Retinal pigment epithelial cell (primary cell): ENCODE data around the gene GHR.
"Not testable (repeated sequence)": the region's sequence is repeated elsewhere in the genome, so short reads cannot be mapped to it uniquely, and the experiment has no call there.

Experiments
- DNase-seq: peaks from one replicate; pipeline ENCODE4 v3.0.0-alpha.2; 2010; ENCODE audit warnings: low read depth
- H3K4me3 ChIP-seq: 2 replicates; pipeline ENCODE4 v1.5.1; 2011; ENCODE audit warnings: mild to moderate bottlenecking, low read length, control low read depth, moderate library complexity
- TF ChIP-seq, protein P1 (sequence below): conservative IDR thresholded peaks from 2 replicates; pipeline ENCODE4 v1.5.1; 2011; ENCODE audit warnings: low read depth, low read length, control low read depth, inconsistent platforms

The GHR gene

DNA sequence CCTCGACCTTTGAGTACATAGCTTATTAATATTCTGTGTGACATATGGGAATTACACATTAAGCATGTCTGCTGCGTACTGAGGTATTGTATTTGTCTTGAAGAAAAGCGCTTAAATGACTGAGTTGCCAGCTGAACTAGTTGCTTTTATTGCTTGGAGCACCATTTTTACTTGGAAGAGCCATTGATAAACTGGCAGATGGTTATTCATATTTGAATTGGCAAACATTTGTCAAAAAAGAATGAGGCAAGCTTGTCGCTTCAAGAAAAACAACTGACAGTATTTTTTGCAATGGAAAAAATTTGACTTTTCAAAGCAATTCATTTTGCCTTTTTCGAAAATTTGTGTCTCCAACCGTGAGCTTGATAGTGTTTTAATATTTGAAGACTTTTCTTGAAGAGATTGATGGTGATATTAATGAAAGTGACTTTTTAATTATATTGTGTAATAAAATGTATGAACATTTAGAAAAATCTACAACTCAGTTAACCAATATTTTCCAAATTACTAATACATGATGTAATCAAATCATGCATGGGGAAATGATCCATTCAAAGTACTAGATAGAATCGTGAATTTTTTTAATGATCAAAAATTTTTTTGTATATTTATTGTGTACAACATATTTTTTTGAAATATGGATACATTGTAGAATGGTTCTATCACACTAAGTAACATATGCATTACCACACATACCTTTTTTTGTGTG lies 278.3 kb downstream of the GHR start:
- TF ChIP-seq, protein P1, sequence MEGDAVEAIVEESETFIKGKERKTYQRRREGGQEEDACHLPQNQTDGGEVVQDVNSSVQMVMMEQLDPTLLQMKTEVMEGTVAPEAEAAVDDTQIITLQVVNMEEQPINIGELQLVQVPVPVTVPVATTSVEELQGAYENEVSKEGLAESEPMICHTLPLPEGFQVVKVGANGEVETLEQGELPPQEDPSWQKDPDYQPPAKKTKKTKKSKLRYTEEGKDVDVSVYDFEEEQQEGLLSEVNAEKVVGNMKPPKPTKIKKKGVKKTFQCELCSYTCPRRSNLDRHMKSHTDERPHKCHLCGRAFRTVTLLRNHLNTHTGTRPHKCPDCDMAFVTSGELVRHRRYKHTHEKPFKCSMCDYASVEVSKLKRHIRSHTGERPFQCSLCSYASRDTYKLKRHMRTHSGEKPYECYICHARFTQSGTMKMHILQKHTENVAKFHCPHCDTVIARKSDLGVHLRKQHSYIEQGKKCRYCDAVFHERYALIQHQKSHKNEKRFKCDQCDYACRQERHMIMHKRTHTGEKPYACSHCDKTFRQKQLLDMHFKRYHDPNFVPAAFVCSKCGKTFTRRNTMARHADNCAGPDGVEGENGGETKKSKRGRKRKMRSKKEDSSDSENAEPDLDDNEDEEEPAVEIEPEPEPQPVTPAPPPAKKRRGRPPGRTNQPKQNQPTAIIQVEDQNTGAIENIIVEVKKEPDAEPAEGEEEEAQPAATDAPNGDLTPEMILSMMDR = no peak
- no peak overlapping the region for H3K4me3 ChIP-seq
- DNase-seq = no peak

DNA sequence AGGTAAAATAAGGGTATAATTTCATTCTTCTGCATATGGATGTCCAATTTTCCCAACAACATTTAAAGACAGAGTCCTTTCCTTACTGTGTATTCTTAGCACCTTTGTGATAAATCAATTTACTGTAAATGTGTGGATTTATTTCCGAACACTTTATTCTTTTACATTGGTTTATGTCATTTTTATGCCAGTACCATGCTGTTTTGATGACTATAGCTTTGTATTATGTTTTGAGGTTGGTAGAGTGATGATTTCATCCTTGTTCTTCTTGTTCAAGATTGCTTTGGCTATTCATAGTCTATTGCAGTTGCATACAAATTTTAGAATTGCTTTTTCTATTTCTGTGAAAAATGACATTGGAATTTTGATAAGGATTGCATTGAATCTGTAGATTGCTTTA lies 280.0 kb downstream of the GHR start:
- H3K4me3 ChIP-seq = no peak overlapping the region
- TF ChIP-seq, protein P1 = no peak

DNA sequence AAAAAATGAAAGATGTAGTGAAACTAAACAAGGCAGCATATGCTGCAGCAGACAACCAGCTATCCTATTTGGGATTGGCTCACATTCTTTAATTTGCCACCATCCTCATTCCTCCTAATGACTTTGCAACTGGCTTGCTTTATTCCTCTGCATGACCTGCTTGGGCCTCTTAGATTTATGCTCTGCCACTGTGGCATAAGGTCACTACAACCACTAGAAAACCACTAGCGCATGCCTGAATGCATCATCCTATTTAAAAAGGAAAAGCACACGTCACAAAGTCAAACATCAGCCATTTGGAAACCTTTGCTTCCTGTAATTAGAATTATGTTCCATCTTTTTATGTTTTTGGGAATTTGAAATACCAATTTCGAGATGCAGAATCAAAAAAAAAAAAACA lies 292.5 kb downstream of the GHR start:
- DNase-seq = no peak
- TF ChIP-seq, protein P1 = no peak
- no peak overlapping the region for H3K4me3 ChIP-seq

More for the DNA sequence above, 280.0 kb downstream of the GHR start:
- DNase-seq = no peak

DNA sequence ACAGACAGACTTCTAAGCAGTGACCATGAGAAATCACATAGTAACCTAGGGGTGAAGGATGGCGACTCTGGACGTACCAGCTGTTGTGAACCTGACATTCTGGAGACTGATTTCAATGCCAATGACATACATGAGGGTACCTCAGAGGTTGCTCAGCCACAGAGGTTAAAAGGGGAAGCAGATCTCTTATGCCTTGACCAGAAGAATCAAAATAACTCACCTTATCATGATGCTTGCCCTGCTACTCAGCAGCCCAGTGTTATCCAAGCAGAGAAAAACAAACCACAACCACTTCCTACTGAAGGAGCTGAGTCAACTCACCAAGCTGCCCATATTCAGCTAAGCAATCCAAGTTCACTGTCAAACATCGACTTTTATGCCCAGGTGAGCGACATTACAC lies 295.4 kb downstream of the GHR start:
- H3K4me3 ChIP-seq = no peak overlapping the region
- TF ChIP-seq, protein P1 = no peak
- DNase-seq = no peak

DNA sequence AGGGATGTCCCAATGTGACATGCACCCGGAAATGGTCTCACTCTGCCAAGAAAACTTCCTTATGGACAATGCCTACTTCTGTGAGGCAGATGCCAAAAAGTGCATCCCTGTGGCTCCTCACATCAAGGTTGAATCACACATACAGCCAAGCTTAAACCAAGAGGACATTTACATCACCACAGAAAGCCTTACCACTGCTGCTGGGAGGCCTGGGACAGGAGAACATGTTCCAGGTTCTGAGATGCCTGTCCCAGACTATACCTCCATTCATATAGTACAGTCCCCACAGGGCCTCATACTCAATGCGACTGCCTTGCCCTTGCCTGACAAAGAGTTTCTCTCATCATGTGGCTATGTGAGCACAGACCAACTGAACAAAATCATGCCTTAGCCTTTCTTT lies 295.8 kb downstream of the GHR start:
- DNase-seq = no peak
- TF ChIP-seq, protein P1 = no peak
- no peak overlapping the region for H3K4me3 ChIP-seq

DNA sequence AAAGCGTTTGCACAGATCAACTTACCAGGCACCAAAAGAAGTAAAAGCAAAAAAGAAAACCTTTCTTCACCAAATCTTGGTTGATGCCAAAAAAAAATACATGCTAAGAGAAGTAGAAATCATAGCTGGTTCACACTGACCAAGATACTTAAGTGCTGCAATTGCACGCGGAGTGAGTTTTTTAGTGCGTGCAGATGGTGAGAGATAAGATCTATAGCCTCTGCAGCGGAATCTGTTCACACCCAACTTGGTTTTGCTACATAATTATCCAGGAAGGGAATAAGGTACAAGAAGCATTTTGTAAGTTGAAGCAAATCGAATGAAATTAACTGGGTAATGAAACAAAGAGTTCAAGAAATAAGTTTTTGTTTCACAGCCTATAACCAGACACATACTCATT lies 297.0 kb downstream of the GHR start:
- TF ChIP-seq, protein P1 = no peak
- no peak for DNase-seq
- no peak overlapping the region for H3K4me3 ChIP-seq

DNA sequence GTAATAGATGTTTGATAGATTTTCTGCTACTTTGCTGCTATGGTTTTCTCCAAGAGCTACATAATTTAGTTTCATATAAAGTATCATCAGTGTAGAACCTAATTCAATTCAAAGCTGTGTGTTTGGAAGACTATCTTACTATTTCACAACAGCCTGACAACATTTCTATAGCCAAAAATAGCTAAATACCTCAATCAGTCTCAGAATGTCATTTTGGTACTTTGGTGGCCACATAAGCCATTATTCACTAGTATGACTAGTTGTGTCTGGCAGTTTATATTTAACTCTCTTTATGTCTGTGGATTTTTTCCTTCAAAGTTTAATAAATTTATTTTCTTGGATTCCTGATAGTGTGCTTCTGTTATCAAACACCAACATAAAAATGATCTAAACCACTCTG lies 298.2 kb downstream of the GHR start:
- TF ChIP-seq, protein P1 = no peak
- no peak for DNase-seq
- no peak overlapping the region for H3K4me3 ChIP-seq

DNA sequence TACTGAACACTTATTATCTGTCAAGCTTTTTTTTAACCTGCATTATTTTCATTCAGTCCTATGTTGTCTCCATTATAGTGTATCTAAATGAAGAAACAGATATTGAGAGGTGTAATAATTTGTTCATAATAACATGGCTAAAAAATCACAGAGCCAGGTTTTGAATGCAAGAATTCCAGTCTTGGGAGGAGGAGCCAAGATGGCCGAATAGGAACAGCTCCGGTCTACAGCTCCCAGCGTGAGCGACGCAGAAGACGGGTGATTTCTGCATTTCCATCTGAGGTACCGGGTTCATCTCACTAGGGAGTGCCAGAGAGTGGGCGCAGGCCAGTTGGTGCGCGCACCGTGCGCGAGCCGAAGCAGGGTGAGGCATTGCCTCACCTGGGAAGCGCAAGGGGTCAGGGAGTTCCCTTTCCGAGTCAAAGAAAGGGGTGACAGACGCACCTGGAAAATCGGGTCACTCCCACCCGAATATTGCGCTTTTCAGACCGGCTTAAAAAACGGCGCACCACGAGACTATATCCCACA lies 311.4 kb downstream of the GHR start:
- H3K4me3 ChIP-seq, DNase-seq: not testable (repeated sequence)
